GM12878 (cell line): ENCODE measurements around the gene CLASP1. TPM values are rescaled to one million over a fixed set of nuclear protein-coding genes. Genes with fewer than 3 reads are reported as not detected.

Experiments used
- ATAC-seq: fragments of 200-7000 bp; cut with Tn5 transposase; 3 replicates; pipeline ENCODE4 v1.9.1; 2020; ENCODE audit warnings: mild to moderate bottlenecking, moderate library complexity
- BruUV-seq: library from RNA; stranded (reverse); fragments of 400-500 nt; replicated peaks from 2 replicates; lab custom pipeline; 2021; lab: Mats Ljungman, UMichigan
- CTCF ChIA-PET: fragments of 300-600 bp; sonication (Branson Sonifier 250); formaldehyde crosslinking; extraction: SDS; loops from one replicate; lab custom pipeline; 2021; ENCODE audit warnings: inconsistent platforms; lab: Yijun Ruan, JAX
- POLR2A ChIA-PET: fragments of 350-600 bp; formaldehyde crosslinking; extraction: SDS; loops from one replicate; lab custom pipeline; 2021; ENCODE audit warnings: inconsistent platforms; lab: Charles Lee
- RAD21 ChIA-PET: fragments of 300-600 bp; sonication (Branson Sonifier 250); formaldehyde crosslinking; loops from one replicate; lab custom pipeline; 2023; ENCODE audit warnings: antibody characterized with exemption; ENCODE audit not compliant: unreplicated experiment; lab: Charles Lee
- SMC1A ChIA-PET: fragments of 300-600 bp; sonication (Branson Sonifier 250); formaldehyde crosslinking; loops from one replicate; lab custom pipeline; 2023; ENCODE audit not compliant: unreplicated experiment, uncharacterized antibody; lab: Charles Lee
- DNase-seq: peaks from one replicate; pipeline ENCODE4 v3.0.0-alpha.2; 2011; ENCODE audit warnings: low read depth, low spot score
- FAIRE-seq: peaks from 3 replicates; lab custom pipeline; 2011; peaks lifted over from hg19 to GRCh38; lab: Jason Lieb, UNC
- H2AFZ ChIP-seq: 2 replicates; pipeline ENCODE4 v1.6.0; 2011; ENCODE audit warnings: low read depth, low read length, control low read depth; ENCODE audit not compliant: control insufficient read depth
- H3K27ac ChIP-seq: 2 replicates; pipeline ENCODE4 v1.5.1; 2011; ENCODE audit warnings: control low read depth; ENCODE audit not compliant: control insufficient read depth, insufficient read depth
- H3K27me3 ChIP-seq, 2 experiments: replicated peaks in 1 of 2; 2 replicates each; pipeline versions ENCODE4 v1.6.0 to v1.6.1; 2011; ENCODE audit warnings: low read length in 1 of 2; ENCODE audit not compliant: control insufficient read depth in 2 of 2, insufficient read depth in 2 of 2
- H3K36me3 ChIP-seq, 2 experiments: 2 replicates each; pipeline ENCODE4 v1.5.1; 2011; ENCODE audit warnings: low read length in 1 of 2; ENCODE audit not compliant: control insufficient read depth in 2 of 2, insufficient read depth in 2 of 2
- H3K4me1 ChIP-seq: 2 replicates; pipeline ENCODE4 v1.6.1; 2011; ENCODE audit warnings: mild to moderate bottlenecking, low read length, moderate library complexity, mixed read lengths; ENCODE audit not compliant: control insufficient read depth, insufficient read depth
- H3K4me2 ChIP-seq: 2 replicates; pipeline ENCODE4 v1.6.0; 2011; ENCODE audit warnings: control low read depth; ENCODE audit not compliant: control insufficient read depth, insufficient read depth
- H3K4me3 ChIP-seq: fragments of 200-600 bp; sonication (generic); 2 replicates; pipeline ENCODE4 v1.5.1; 2016
- H3K79me2 ChIP-seq: 2 replicates; pipeline ENCODE4 v1.6.0; 2011; ENCODE audit warnings: low read length; ENCODE audit not compliant: control insufficient read depth, insufficient read depth
- H3K9ac ChIP-seq: 2 replicates; pipeline ENCODE4 v1.8.0; 2011; ENCODE audit warnings: low read length, control low read depth, mixed read lengths; ENCODE audit not compliant: control insufficient read depth, insufficient read depth
- H3K9me3 ChIP-seq: replicated peaks from 3 replicates; pipeline ENCODE4 v1.5.1; 2011; ENCODE audit warnings: mild to moderate bottlenecking, low read length; ENCODE audit not compliant: control insufficient read depth, insufficient read depth
- H4K20me1 ChIP-seq: 2 replicates; pipeline ENCODE4 v1.6.0; 2011; ENCODE audit not compliant: control insufficient read depth, insufficient read depth
- ATF3 ChIP-seq: IDR thresholded peaks from 2 replicates; pipeline ENCODE4 v1.6.1; 2011; ENCODE audit warnings: low read depth, mild to moderate bottlenecking, low read length, moderate library complexity, borderline replicate concordance; ENCODE audit errors: extremely low read depth
- BACH1 ChIP-seq: fragments of 450-650 bp; IDR thresholded peaks from 2 replicates; pipeline ENCODE4 v1.6.1; 2017; ENCODE audit warnings: mild to moderate bottlenecking, borderline replicate concordance
- E2F8 ChIP-seq: fragments of 450-650 bp; IDR thresholded peaks from 2 replicates; pipeline ENCODE4 v1.6.1; 2018; ENCODE audit warnings: mild to moderate bottlenecking, low read depth, moderate library complexity; ENCODE audit not compliant: partially characterized antibody
- EP300 ChIP-seq, 2 experiments: fragments of 150-350 bp in 1 of 2; IDR thresholded peaks; 2 replicates each; pipeline ENCODE4 v1.6.1; 2011 to 2012; ENCODE audit warnings: low read depth in 2 of 2, low read length in 2 of 2, borderline replicate concordance in 1 of 2, improper control_type of control experiment in 1 of 2, inconsistent platforms in 1 of 2; ENCODE audit not compliant: control insufficient read depth in 1 of 2
- GATAD2B ChIP-seq: fragments of 450-650 bp; conservative IDR thresholded peaks from 2 replicates; pipeline ENCODE4 v1.6.1; 2017; ENCODE audit warnings: low read depth, mild to moderate bottlenecking, moderate library complexity
- MYC ChIP-seq: IDR thresholded peaks from 2 replicates; pipeline ENCODE4 v1.6.1; 2011; ENCODE audit warnings: mild to moderate bottlenecking, low read length, moderate library complexity, inconsistent platforms; ENCODE audit not compliant: insufficient read depth, insufficient replicate concordance, insufficient read length, severe bottlenecking
- RAD51 ChIP-seq: fragments of 450-650 bp; IDR thresholded peaks from 2 replicates; pipeline ENCODE4 v1.6.1; 2016; ENCODE audit warnings: moderate library complexity, mild to moderate bottlenecking, inconsistent platforms
- RBBP5 ChIP-seq: fragments of 200-600 bp; sonication (generic); conservative IDR thresholded peaks from 2 replicates; pipeline ENCODE4 v1.6.1; 2016
- SPI1 ChIP-seq: IDR thresholded peaks from 2 replicates; pipeline ENCODE4 v1.6.1; 2011; ENCODE audit warnings: low read depth, mild to moderate bottlenecking, low read length, moderate library complexity, borderline replicate concordance; ENCODE audit not compliant: insufficient read depth
- ZNF622 ChIP-seq: fragments of 450-650 bp; IDR thresholded peaks from 2 replicates; pipeline ENCODE4 v1.6.1; 2017; ENCODE audit warnings: mild to moderate bottlenecking, inconsistent platforms
- ZZZ3 ChIP-seq: IDR thresholded peaks from 2 replicates; pipeline ENCODE4 v1.6.1; 2011; ENCODE audit warnings: low read depth; ENCODE audit not compliant: control insufficient read depth, insufficient read length
- WGBS: methylation state at CpG from one replicate; pipeline ENCODE4 v1.1.6; 2016; ENCODE audit warnings: low lambda C conversion rate; ENCODE audit not compliant: insufficient replicate concordance, insufficient coverage; ENCODE audit errors: missing lambda C conversion rate; 5-methylcytosine and 5-hydroxymethylcytosine counted together
- in situ Hi-C: fragments of 300-500 bp; cut with MboI; formaldehyde crosslinking; loops from 9 replicates; pipeline ENCODE4 v1.14.3; 2018; ENCODE audit warnings: mixed read lengths
- intact Hi-C: fragments of 100-400 bp; cut with micrococcal nuclease; formaldehyde crosslinking; loops from one replicate; pipeline ENCODE4 v1.14.2; 2022; ENCODE audit not compliant: unreplicated experiment
- polyA plus RNA-seq, 11 experiments: library from polyadenylated mRNA; depleted of rRNA in 4 of 11; unstranded in 6 of 11; stranded (reverse) in 5 of 11; fragments of >200 nt; fragmentation: Nextera tagmentation in 4 of 11; fragmentation: Illumina TruSeq in 1 of 11; extraction: Ambion mirVana in 4 of 11; extraction: Trizol in 1 of 11; gene quantifications; 1 replicate in 1 of 11; 2 replicates in 10 of 11; pipeline versions ENCODE4 v1.2.1 to v1.2.3, GENCODE V29; 2011 to 2016; ENCODE audit warnings: inconsistent platforms in 2 of 11, missing spikeins in 2 of 11, low read depth in 1 of 11
- total RNA-seq, 4 experiments: library from RNA; depleted of rRNA in 3 of 4; stranded (reverse); fragments of >200 nt in 3 of 4; fragmentation: Illumina TruSeq in 1 of 4; extraction: Trizol in 1 of 4; gene quantifications; 2 replicates each; pipeline versions ENCODE4 v1.2.1 to v1.2.3, GENCODE V29; 2013 to 2021
- TF ChIP-seq, protein P1 (sequence below): fragments of 450-650 bp; IDR thresholded peaks from 2 replicates; pipeline ENCODE4 v1.6.1; 2016; ENCODE audit warnings: mild to moderate bottlenecking

CLASP1 gene
- total and polyA plus RNA-seq, 10 of the 15 experiments (the other 5 are each of a cell fraction or from before 2014, with no cell fraction given) = 1.4 to 62.4 (median 32.9) TPM

- TF ChIP-seq MYC (no peak), SPI1 (no peak), ZZZ3 (no peak), BACH1 (no peak)
- TF ChIP-seq, all 136 proteins: peak for 0
Measured at GRCh38 chr2:121539750-121540469, 109.4 kb downstream of the CLASP1 start (continued).

GRCh38 chr2:121536850-121537557 lies 112.3 kb downstream of the CLASP1 start:
- BruUV-seq = no TSS peak
- RAD21 ChIA-PET = interaction anchor here (0.6 to 1.3 kb wide), 3 partner anchors 11 to 113 kb away, joined by 3 read pairs; no protein-coding TSS in a partner anchor
- Histone ChIP-seq H3K27ac (no peak overlapping the region), H3K4me2 (no peak overlapping the region), H2AFZ (no peak overlapping the region), H3K27me3 (no peaks in the 10 kb centered on the region), H4K20me1 (no peaks in the 10 kb centered on the region), H3K79me2 (peaks cover 68% of the 10 kb centered on the region), H3K4me1 (peaks cover 18% of the 10 kb centered on the region), H3K9me3 (no peaks in the 10 kb centered on the region), H3K36me3 (0 out of 4 replicates have a peak, but pooled peaks cover 0 to 2% of the 10 kb centered on the region in 2 experiments), H3K9ac (no peak overlapping the region), H3K4me3 (no peak overlapping the region)
- ATAC-seq (no peak), FAIRE-seq (no peak), DNase-seq (no peak)
- POLR2A ChIA-PET = interaction anchor here (0.5 to 2.7 kb wide), 7 partner anchors 8 to 141 kb away, joined by 3 to 11 read pairs (median 4); no protein-coding TSS in a partner anchor
- intact Hi-C loops (loop anchor here (10.0 kb wide), 1 partner anchor 428 kb away; no protein-coding TSS in a partner anchor), in situ Hi-C loops (loop anchor here (5.0 kb wide), 1 partner anchor 180 kb away; no protein-coding TSS in a partner anchor)
- SMC1A ChIA-PET = interaction anchor here (0.6 to 2.7 kb wide), 10 partner anchors 8 to 181 kb away, joined by 3 to 20 read pairs (median 4); no protein-coding TSS in a partner anchor
- CTCF ChIA-PET = interaction anchor here (0.7 to 2.1 kb wide), 3 partner anchors 10 to 181 kb away, joined by 3 to 8 read pairs (median 3); no protein-coding TSS in a partner anchor
- WGBS = 87% methylated on average over 9 of the region's 9 CpGs
- TF ChIP-seq ZZZ3 = no peak
- no peak for TF ChIP-seq RAD51
- TF ChIP-seq RBBP5 = no peak
- TF ChIP-seq EP300 (IDR thresholded peaks at IDR 0.05; ENCODE audit: borderline replicate concordance in 1 of 2, control insufficient read depth in 1 of 2, low read depth in 2 of 2, low read length in 2 of 2) = no peak
- no peak for TF ChIP-seq ATF3
- TF ChIP-seq GATAD2B = no peak
- TF ChIP-seq E2F8 = no peak
- TF ChIP-seq ZNF622 = no peak
- TF ChIP-seq, protein P1, sequence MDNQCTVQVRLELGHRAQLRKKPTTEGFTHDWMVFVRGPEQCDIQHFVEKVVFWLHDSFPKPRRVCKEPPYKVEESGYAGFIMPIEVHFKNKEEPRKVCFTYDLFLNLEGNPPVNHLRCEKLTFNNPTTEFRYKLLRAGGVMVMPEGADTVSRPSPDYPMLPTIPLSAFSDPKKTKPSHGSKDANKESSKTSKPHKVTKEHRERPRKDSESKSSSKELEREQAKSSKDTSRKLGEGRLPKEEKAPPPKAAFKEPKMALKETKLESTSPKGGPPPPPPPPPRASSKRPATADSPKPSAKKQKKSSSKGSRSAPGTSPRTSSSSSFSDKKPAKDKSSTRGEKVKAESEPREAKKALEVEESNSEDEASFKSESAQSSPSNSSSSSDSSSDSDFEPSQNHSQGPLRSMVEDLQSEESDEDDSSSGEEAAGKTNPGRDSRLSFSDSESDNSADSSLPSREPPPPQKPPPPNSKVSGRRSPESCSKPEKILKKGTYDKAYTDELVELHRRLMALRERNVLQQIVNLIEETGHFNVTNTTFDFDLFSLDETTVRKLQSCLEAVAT = no peak
